ENCODE data around the gene ANKRD22.

DNA sequence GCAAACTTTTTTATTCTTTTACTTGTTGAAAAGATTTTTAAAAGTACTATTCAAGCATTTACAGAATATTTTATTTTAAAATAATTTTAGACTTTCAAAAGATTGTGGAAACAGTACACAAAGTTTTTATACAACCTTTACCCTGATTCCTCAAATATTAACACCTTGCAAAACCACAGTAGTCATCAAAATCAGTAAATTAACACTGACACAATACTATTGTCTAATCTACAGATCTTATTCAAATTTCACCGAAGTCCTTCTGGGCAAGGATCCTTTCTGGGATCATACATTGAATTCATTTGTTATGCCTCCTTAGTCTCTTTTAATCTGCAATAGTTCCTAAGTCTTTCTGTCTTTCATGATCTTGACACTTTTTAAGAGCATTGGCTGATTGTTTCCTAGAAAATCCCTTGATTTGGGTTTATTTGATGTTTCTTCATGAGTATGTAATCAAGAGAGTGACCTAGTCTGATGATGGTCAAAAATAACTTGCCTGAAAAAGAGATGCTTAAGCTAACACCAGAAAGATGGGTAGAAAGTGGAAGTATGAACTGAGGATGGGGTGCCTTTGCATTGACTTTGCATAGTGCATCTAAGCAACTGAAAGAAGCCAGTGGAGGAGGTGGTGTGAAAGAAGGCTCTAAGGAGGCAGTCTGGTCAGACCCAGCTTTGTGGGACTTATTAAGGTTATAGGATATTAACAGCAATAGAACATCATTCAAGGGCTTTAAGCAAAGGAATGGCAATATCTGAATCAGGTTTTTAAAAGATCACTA is 38.1 kb upstream of the ANKRD22 start:
- TF ChIP-seq MAZ (CRISPR knock-in tag; conservative IDR thresholded peaks at IDR 0.05 in 1 of 2, IDR thresholded peaks at IDR 0.05 in 1 of 2) (no peak), EHMT2 (IDR thresholded peaks at IDR 0.05) (no peak), TAF1 (IDR thresholded peaks at IDR 0.05; ENCODE audit: control insufficient read depth, extremely low read depth, insufficient read depth, low read length, severe bottlenecking) (no peak), RBM22 (IDR thresholded peaks at IDR 0.05; ENCODE audit: low read depth, low read length, poor library complexity, severe bottlenecking) (no peak)

Measured in K562 (cell line).